Measurements from ENCODE around the gene WDR45. TPM values are rescaled to one million over a fixed set of nuclear protein-coding genes. Genes with fewer than 3 reads are reported as not detected.

WDR45 gene
- total RNA-seq (2022; extraction: Qiagen RNA extraction; ENCODE audit: low read depth) = 50.4 to 59.4 TPM (median 54.7 TPM) in 5 replicates

DNA sequence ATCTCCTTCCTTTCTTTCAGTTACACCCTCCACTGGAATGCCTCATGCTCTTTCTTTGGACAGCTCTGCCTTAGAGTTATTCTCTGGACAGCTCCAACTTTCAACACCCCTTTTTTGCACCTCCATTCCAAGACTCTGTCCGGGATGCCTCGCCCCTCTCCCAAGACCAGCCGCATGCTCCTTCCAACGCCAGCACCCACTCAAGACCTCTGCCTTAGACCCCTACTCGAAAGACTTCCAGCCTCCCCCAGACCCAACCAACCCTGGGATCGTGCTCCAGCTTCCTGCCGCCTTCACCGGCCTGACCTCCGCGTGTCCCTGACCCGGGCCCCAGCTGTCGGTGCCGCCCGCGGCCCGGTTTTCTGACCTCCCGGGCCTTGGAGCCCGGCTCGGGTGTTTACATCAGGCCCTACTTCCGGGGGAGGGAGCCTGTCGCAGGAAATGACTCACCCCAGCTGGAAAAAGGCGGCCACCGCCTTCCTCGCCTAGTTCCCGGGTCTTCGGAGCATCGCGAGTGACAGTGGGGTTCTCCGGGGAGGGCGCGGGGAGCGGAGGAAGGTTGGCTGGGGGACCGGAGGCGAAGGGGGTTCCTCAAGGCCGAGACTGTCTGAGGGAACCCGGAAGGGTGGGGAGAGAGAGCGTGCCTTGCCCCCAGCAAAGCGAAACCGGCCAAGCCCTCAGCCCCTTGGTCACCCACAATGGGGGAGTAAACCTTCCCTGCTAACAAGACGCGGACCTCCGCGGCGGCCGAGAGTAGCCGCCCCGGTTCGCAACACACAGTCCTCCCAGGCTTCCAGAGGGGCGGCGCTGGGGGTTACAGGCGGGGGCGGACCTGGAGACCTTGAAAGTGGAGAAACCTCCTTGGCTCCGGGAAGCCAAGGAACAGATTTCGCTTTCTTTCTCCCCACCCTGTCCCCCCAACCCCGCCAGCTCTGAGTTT is at the start of gene WDR45:
WDR45 (minus strand) TSS at position 399 of the 940 bp plus-strand sequence. CDS start 1,792 bp downstream, outside the sequence.

DNA sequence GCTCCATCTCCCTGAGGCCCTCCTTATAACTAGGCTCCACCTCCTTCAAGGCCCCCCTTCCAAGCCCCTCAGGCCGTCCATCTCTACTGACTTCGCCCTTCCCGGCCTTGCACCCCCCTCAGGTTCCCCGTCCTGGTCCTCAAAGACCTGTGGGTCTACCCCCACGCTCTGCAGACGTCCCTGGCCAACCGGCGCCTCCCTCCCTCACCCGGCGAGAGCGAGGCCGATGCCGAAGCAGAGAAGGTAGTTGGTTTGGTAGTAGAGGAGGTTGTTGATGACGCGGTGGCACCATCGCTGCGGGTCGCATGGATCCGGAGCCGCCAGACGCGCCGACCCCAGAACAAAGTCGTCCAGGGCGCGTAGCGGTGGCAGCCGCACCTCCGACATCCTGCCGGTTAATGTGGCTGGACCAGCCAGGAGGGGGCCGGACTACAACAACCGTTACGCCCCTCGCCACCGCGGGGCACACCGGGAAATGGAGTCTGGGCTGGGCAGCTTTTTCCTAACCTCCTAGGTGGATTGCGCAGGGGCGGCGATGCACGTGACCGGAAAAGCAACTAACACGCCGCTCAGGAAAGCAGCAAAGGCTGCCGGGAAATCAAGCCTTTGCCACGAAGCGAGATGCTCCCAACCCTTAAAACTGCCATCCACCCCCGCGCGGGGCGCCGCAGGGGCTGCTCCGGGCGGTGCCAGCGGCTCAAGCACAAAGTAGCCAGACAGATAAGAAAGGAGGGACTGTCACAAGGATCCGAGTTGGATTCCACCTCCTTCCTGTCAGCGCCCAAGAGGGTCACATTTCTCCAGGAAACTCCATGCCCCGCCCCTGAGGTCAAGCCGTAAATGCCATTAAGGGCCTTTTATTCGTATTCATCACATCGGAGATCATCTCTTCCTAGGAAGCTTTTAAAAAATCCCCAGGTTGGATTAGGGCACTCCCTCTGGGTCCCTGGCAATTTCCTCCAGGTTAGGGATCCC is 5.8 kb downstream of the WDR45 start, which contains the start of gene PRAF2:
PRAF2 (minus strand) TSS at position 402 of the 975 bp plus-strand sequence; CDS start at position 387, 15 bp downstream.

DNA sequence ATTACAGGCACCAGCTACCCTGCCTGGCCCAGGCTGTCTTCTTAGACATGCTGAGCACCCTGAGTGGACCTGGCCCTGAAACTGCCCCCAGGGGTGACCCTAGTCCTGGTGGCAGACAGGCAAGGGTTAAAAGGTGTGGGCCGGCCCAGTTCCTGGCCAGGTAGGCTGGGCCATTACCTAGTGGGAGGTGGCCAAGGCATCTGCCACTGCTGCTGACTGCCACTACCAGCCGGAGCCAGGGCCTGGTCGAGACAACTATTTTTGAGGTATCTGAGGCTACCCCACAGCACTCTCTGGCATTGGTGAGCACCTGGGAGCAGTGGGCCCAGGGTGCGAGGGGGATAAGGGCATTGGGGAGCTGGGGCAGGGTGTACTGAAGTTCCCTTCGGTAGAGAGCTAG is 20.9 kb downstream of the WDR45 start, which contains the start of gene CCDC120:
CCDC120 (plus strand) TSS at position 206 of the 400 bp plus-strand sequence. CDS start 3,043 bp downstream, outside the sequence.

DNA sequence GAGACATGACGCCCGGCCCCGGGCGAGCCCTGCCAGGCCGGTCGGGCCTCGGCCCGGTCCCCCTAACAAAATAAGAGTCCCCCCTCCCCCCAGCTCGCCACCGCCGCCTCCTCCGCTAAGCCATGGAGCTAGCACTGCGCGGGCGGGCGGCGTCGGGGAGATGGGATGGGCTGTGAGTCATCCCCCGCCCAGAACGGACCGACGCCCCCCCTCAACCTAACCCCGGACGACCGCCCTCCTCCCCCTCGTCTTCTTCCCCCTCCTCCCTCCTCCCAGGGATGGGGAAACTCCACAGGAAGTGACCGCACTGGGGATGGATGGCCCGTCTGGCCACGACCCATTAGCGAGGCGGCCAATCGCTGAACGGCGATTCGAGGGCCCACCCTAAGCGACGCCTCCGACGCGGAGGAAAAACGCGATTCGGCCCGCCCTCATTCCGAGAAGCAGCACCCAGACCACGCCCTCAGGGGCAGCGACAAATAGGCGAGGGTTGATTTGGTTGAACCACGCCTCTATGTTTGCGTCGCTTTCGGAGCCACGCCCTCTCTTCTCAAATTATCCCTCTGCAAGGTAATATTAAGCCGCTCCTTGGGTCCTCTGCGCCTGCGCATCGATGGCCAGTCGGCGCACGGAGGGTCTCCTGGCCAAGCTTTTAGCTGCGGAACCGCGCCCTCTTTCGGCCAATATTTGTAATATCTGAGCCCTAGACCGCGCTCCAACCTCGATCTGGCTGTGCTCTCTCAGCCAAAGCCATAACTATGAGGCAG is 36.3 kb downstream of the WDR45 start, which contains the start of gene TFE3:
TFE3 (minus strand) TSS at position 138 of the 767 bp plus-strand sequence; CDS start at position 7, 131 bp downstream.

Other genes with a start within 250 kb of the WDR45 start
- 21.2 to 60.8 TPM (median 51.8 TPM) in 5 replicates for gene PCSK1N, start 244.3 kb downstream of the WDR45 start, total RNA-seq (2022; extraction: Qiagen RNA extraction; ENCODE audit: low read depth)
- 80.1 to 103 TPM (median 101 TPM) in 5 replicates for gene TIMM17B, start 182.1 kb downstream of the WDR45 start, total RNA-seq (2022; extraction: Qiagen RNA extraction; ENCODE audit: low read depth)
- gene PQBP1, start 182.0 kb downstream of the WDR45 start, total RNA-seq (2022; extraction: Qiagen RNA extraction; ENCODE audit: low read depth) = 96.2 to 122 TPM (median 99.9 TPM) in 5 replicates
- 49.4 to 68.7 TPM (median 67.1 TPM) in 5 replicates for gene SLC35A2, start 168.2 kb downstream of the WDR45 start, total RNA-seq (2022; extraction: Qiagen RNA extraction; ENCODE audit: low read depth)
- gene PIM2, start 160.9 kb downstream of the WDR45 start, total RNA-seq (2022; extraction: Qiagen RNA extraction; ENCODE audit: low read depth) = 9.6 to 11.7 TPM (median 10.7 TPM) in 5 replicates
- 58.3 to 67.8 TPM (median 63.7 TPM) in 5 replicates for gene OTUD5, start 122.3 kb downstream of the WDR45 start, total RNA-seq (2022; extraction: Qiagen RNA extraction; ENCODE audit: low read depth)
- 0.77 to 1.4 TPM (median 1.2 TPM) in 5 replicates for gene KCND1, start 108.0 kb downstream of the WDR45 start, total RNA-seq (2022; extraction: Qiagen RNA extraction; ENCODE audit: low read depth)
- 18.1 to 22.8 TPM (median 21.3 TPM) in 5 replicates for gene GRIPAP1, start 77.6 kb downstream of the WDR45 start, total RNA-seq (2022; extraction: Qiagen RNA extraction; ENCODE audit: low read depth)
- gene TFE3, start 36.5 kb downstream of the WDR45 start, total RNA-seq (2022; extraction: Qiagen RNA extraction; ENCODE audit: low read depth) = 47.1 to 58.0 TPM (median 56.5 TPM) in 5 replicates
- gene CCDC120, start 20.9 kb downstream of the WDR45 start, total RNA-seq (2022; extraction: Qiagen RNA extraction; ENCODE audit: low read depth) = 2.8 to 4.2 TPM (median 3.6 TPM) in 5 replicates
- gene PRAF2, start 5.9 kb downstream of the WDR45 start, total RNA-seq (2022; extraction: Qiagen RNA extraction; ENCODE audit: low read depth) = 36.7 to 46.1 TPM (median 43.4 TPM) in 5 replicates
- gene GPKOW, start 43.8 kb upstream of the WDR45 start, total RNA-seq (2022; extraction: Qiagen RNA extraction; ENCODE audit: low read depth) = 20.1 to 25.5 TPM (median 23.8 TPM) in 5 replicates
- gene MAGIX, start 82.9 kb upstream of the WDR45 start, total RNA-seq (2022; extraction: Qiagen RNA extraction; ENCODE audit: low read depth) = 1.7 to 3.4 TPM (median 2.5 TPM) in 5 replicates
- 315 to 481 TPM (median 431 TPM) in 5 replicates for gene PLP2, start 92.0 kb upstream of the WDR45 start, total RNA-seq (2022; extraction: Qiagen RNA extraction; ENCODE audit: low read depth)
- gene PRICKLE3, start 106.5 kb upstream of the WDR45 start, total RNA-seq (2022; extraction: Qiagen RNA extraction; ENCODE audit: low read depth) = 16.1 to 21.8 TPM (median 19.4 TPM) in 5 replicates
- 2.2 to 3.3 TPM (median 2.8 TPM) in 5 replicates for gene SYP, start 120.3 kb upstream of the WDR45 start, total RNA-seq (2022; extraction: Qiagen RNA extraction; ENCODE audit: low read depth)
- not detected in 5 replicates for gene CACNA1F, start 153.5 kb upstream of the WDR45 start, total RNA-seq (2022; extraction: Qiagen RNA extraction; ENCODE audit: low read depth)
- gene CCDC22, start 155.6 kb upstream of the WDR45 start, total RNA-seq (2022; extraction: Qiagen RNA extraction; ENCODE audit: low read depth) = 12.2 to 15.8 TPM (median 14.2 TPM) in 5 replicates
- gene FOXP3, start 184.8 kb upstream of the WDR45 start, total RNA-seq (2022; extraction: Qiagen RNA extraction; ENCODE audit: low read depth) = 0.06 to 0.33 TPM (median 0.10 TPM) in 5 replicates
- 2.2 to 3.3 TPM (median 2.3 TPM) in 5 replicates for gene PPP1R3F, start 189.9 kb upstream of the WDR45 start, total RNA-seq (2022; extraction: Qiagen RNA extraction; ENCODE audit: low read depth)
- not detected in 5 replicates for gene GAGE10, start 223.8 kb upstream of the WDR45 start, total RNA-seq (2022; extraction: Qiagen RNA extraction; ENCODE audit: low read depth)
- not detected in 5 replicates for gene GAGE12J, start 242.2 kb upstream of the WDR45 start, total RNA-seq (2022; extraction: Qiagen RNA extraction; ENCODE audit: low read depth)

Data from A549 treated with RU486 at 1 μM for 4 hours (cell line).